Choroid plexus epithelial cell (primary cell): Measurements from ENCODE around the gene ATP10B.

ENCODE experiments used
- DNase-seq: peaks from one replicate; pipeline ENCODE4 v3.0.0-alpha.2; 2010; ENCODE audit warnings: low read depth
- H3K4me3 ChIP-seq: 2 replicates; pipeline ENCODE4 v1.5.1; 2011; ENCODE audit warnings: low read depth, mild to moderate bottlenecking, control low read depth, low read length, moderate library complexity
- CTCF ChIP-seq: conservative IDR thresholded peaks from 2 replicates; pipeline ENCODE4 v1.5.1; 2011; ENCODE audit warnings: low read depth, mild to moderate bottlenecking, control low read depth, inconsistent platforms, low read length, moderate library complexity

Gene ATP10B

GRCh38 chr5:160693831-160694465 lies 158.1 kb downstream of the ATP10B start:
- no peak for TF ChIP-seq CTCF
- H3K4me3 ChIP-seq = no peak overlapping the region
- DNase-seq = no peak

- DNase-seq = no peak
- no peak overlapping the region for H3K4me3 ChIP-seq
- TF ChIP-seq CTCF = no peak
These were observed 159.7 kb downstream of the ATP10B start for GRCh38 chr5:160692271-160692670.

- no peak overlapping the region for H3K4me3 ChIP-seq
- no peak for TF ChIP-seq CTCF
- DNase-seq = no peak
These were observed 166.3 kb downstream of the ATP10B start for GRCh38 chr5:160685695-160686094.

GRCh38 chr5:160685219-160685618 lies 166.8 kb downstream of the ATP10B start:
- DNase-seq = no peak
- TF ChIP-seq CTCF = no peak
- H3K4me3 ChIP-seq = no peak overlapping the region

DNA sequence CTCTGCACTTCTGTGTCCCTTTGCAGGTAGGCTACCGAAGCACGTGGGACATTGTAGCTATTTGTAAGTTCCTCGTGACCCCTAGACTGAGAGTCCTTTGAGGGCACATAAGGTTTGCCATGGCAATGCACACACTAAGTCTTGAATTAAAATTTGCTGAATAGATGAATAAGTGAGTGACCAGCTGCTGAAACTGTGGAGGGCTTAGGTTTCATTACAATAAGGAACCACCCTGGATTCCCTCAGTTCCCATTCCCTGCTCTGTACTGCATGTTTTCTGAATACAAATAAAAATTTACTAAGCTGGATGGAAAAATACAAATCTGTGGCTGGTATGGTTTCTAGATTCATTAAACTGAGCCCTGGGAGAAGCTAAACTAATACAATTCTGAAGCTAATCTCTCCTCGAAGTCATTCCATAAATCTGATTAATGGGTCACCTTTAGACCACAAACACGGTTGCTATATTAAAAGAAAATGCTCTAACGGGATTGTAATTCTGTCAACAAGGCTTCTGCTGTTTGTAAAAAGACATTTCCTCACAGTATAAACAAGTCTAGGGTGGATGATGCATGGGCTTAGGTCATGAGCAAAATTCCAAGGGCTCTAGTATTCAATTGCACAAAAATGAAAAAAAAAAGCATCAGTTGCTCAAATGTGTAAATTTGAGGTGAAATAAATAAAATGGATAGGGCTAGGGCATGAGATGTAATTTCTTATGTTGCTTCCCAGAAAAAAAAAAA lies 172.3 kb downstream of the ATP10B start:
- no peak overlapping the region for H3K4me3 ChIP-seq
- no peak for TF ChIP-seq CTCF
- DNase-seq = no peak

GRCh38 chr5:160675988-160676387 lies 176.0 kb downstream of the ATP10B start:
- no peak overlapping the region for H3K4me3 ChIP-seq
- DNase-seq = no peak
- no peak for TF ChIP-seq CTCF

DNA sequence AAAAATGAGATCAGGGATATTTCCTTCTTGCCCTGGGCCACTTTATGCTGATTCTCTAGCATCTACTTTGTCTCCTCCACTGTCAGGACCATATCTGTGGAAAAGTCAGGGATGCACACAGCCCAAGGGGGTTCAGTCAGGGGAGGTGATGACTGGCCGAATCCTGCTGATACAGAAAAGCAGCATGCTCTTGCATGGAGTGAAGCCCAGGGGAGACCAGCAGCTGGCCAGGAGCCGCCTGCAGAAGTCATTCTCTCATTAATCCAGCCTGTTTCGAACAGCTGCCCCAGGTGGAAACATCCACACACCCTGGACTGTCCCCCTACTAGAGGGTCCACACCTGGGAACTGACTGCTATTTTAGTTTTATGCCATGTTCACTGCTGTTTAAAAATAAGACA lies 177.1 kb downstream of the ATP10B start:
- no peak for TF ChIP-seq CTCF
- no peak for DNase-seq
- H3K4me3 ChIP-seq = no peak overlapping the region
